Measurements from ENCODE around the gene HLA-DRB1.
"Not testable (repeated sequence)": the region's sequence is repeated elsewhere in the genome, so short reads cannot be mapped to it uniquely, and the experiment has no call there.

Gene HLA-DRB1

GRCh38 chr6:32554116-32554965 is 35.3 kb downstream of the HLA-DRB1 start:
- no peak for DNase-seq

- no peak for DNase-seq
Measured at GRCh38 chr6:32553037-32553742, 36.5 kb downstream of the HLA-DRB1 start.

- no peak for DNase-seq
Measured at GRCh38 chr6:32551410-32551809, 38.2 kb downstream of the HLA-DRB1 start.

GRCh38 chr6:32539839-32540238 is 49.8 kb downstream of the HLA-DRB1 start:
- DNase-seq = no peak

- not testable (repeated sequence) for DNase-seq
Measured at GRCh38 chr6:32530431-32530793, 59.2 kb downstream of the HLA-DRB1 start.

- peak; percentile 23 for DNase-seq
Measured at GRCh38 chr6:32529697-32530430, 59.8 kb downstream of the HLA-DRB1 start, which contains the start of gene HLA-DRB5. HLA-DRB5 (minus strand) TSS chr6:32530287; CDS start chr6:32530224, 63 bp downstream.

All from stimulated activated CD8-positive, alpha-beta memory T cell treated with anti-CD3 and anti-CD28 coated beads, Interleukin-4, amount 100 ng/mL, for 48 hours (primary cell).